ENCODE data around the gene TSC22D2. TPM values are rescaled to one million over a fixed set of nuclear protein-coding genes. Genes with fewer than 3 reads are reported as not detected.
"Not testable (repeated sequence)": the region's sequence is repeated elsewhere in the genome, so short reads cannot be mapped to it uniquely, and the experiment has no call there.

TSC22D2 gene
- polyA plus RNA-seq, 4 donors: 49.4 to 71.0 (median 61.2) TPM

DNA sequence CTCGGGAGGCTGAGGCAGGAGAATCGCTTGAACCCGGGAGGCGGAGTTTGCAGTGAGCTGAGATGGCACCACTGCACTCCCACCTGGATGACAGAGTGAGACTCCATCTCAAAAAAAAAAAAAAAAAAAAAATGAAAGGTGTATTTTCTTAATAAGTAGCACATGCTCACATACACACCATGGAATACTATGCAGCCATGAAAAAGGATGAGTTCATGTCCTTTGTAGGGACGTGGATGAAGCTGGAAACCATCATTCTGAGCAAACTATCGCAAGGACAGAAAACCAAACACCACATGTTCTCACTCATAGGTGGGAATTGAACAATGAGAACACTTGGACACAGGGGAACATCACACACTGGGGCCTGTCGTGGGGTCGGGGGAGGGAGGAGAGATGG lies 65.1 kb downstream of the TSC22D2 start:
- not testable (repeated sequence) for DNase-seq (ENCODE audit: low read depth in 4 of 4, low spot score in 3 of 4)

DNA sequence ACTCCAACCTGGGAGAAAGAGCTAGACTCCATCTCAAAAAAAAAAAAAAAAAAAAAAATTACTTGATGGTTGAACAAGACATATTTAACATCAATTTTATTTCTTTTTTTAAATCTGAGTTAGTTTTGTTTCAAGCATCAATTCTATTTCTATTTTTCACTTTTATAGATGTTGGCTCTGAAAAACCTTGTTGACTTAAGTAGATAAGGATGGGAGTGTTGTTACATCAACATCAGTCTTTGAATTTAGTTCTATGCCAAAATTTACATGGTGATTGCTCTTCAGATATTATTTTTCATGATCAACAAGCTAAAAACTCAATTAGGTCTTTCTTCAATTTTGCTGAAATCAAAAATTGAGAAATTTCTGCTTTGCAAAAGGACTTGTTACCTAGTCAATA lies 71.3 kb downstream of the TSC22D2 start:
- DNase-seq (ENCODE audit: low read depth in 4 of 4, low spot score in 3 of 4): no peak

DNA sequence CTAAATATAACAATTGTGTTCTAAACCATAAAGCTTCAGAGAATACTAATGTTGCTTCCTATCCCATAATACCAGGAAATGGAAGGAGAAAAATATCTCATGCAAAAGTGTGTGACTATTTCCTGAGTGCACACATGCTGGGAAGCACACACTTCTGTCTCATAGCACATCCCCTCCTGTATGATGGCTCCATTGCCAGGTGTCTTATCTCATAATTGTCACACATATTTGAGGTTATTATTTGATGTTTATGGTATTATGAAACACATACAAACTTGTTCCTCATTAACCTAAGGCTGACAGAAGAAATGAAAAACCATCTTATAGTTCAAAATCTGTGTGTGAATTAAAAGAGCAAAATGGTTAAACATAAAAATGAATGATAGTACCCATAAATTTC lies 72.8 kb downstream of the TSC22D2 start:
- DNase-seq (ENCODE audit: low read depth in 4 of 4, low spot score in 3 of 4): peak in 2 of 4 donors; percentile 9 to 20

DNA sequence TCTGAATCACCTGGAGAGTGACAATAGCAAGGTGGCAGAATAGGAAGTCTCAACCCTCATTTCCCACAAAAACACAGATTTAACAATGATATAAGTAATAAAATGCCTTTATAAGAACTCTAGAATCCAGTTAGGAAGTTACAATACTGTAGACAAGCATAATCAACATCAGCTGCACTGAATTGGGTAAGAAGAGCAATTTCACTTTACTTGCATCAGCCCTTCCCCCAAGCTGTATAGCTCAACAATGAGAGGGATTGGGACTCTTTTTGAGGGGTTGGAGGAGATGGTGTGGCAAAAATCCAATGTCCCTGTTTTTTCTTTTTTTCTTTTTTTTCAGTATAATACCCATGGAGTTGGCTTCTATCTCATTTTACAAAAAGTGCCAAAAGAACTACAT lies 75.1 kb downstream of the TSC22D2 start:
- no peak for DNase-seq (ENCODE audit: low read depth in 4 of 4, low spot score in 3 of 4)

DNA sequence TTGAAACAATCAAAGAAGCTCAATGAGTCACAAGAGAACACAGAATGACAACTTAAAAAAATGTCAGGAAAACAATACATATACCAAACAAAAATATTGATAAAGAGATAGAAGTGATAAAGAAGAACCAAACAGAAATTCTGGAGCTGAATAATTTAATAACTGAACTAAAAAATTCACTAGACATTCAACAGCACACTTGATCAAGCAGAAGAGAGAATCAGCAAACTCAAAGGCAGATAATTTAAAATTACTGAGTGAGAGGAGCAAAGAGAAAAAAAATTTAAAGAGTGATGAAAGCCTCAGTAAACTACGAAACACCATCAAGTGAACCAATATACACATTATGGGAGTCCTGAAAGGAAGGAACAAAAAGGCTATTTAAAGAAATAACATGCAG lies 76.3 kb downstream of the TSC22D2 start:
- DNase-seq (ENCODE audit: low read depth in 4 of 4, low spot score in 3 of 4): no peak

DNA sequence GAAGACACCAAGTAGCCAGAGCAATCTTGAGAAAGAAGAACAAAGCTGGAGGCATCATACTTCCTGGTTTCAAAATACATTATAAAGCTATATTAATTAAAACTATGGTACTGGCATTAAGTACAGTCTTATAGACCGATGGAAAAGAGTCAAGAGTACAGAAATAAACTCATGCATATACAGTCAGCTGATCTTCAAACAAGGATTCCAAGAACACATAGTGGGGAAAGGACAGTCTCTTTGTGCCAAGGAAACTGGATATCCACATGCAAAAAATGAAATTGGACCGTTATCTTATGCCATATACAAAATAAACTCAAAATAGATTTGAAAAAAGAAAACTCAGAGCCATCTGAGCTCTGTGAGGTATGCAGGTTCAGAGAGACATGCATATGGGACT lies 80.8 kb downstream of the TSC22D2 start:
- no peak for DNase-seq (ENCODE audit: low read depth in 4 of 4, low spot score in 3 of 4)

DNA sequence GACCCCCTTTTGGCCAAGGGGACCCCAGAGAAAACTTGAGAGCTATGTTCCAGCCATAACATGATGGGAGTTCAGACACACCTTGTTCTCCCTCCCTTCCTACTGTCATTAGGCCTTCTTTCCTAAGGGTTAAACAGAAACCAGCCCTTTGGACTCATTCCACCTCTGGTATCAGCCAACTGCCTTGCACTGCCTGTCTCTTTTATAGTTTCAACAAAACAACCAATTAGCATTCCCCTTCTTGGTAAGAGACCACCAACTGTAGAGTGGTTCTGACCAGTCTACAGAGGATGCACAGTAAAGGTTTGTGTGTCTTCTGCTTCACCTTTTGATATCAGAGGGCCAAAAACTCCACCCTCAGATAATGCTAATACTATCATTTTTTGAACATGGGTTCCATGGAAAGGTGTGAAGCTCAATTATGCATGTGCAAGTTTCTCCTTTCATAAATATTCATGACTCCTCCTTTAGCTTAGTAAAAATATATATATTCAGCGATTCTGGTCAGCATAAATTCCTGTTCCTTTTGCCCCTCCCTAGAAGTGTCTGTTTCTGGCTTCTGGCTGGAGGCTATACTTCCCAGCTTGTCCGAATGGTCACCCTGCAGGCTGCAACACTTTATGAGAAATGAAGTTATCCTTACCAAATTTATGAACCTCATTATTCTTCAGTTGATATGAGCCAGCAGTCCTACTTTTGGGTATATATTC lies 82.3 kb downstream of the TSC22D2 start:
- DNase-seq (ENCODE audit: low read depth in 4 of 4, low spot score in 3 of 4): no peak

DNA sequence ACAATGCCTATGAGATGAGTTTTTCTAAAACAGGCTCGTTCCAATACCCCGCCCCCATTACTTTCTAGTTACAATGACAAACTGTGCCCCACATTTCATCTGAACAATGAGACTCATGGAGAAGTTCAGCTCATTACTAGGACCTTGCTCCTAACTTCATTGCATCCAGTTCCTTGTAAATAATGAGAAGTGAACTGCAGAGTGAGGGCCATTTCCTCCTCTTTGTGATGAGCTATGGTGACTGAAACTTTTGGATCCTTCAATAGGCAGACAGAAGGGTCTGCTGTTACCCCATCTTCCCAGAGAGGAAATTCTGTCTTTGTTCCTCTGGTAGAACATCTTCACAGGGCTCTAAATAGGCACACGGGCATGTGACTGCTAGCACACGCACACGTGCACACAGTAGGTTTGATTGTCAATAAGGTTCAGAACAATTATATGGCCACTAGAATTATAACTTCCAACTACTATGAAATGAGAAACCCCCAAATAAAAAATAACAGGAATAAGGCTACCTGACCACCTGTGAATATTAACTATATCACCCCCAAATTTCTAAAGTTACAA lies 86.4 kb downstream of the TSC22D2 start:
- DNase-seq (ENCODE audit: low read depth in 4 of 4, low spot score in 3 of 4): no peak

DNA sequence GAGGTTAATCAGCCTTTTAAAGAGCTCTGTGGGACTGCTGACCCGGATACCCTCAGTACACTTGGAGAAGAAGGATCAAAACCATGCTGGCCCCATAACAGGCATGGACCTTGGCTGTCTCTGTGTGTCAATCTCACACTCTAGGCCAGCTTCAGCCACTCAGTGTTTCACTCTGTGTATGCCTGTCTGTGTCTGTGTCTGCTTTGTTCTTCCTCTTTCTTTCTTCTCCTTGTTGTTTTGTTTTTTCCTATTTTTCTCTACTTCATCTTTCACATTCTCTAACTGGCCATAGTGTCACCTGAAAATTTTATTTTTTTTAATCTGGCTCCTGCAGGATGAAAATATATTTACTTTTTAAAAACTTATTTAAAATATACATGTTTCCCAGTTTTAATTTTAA lies 87.1 kb downstream of the TSC22D2 start:
- no peak for DNase-seq (ENCODE audit: low read depth in 4 of 4, low spot score in 3 of 4)

DNA sequence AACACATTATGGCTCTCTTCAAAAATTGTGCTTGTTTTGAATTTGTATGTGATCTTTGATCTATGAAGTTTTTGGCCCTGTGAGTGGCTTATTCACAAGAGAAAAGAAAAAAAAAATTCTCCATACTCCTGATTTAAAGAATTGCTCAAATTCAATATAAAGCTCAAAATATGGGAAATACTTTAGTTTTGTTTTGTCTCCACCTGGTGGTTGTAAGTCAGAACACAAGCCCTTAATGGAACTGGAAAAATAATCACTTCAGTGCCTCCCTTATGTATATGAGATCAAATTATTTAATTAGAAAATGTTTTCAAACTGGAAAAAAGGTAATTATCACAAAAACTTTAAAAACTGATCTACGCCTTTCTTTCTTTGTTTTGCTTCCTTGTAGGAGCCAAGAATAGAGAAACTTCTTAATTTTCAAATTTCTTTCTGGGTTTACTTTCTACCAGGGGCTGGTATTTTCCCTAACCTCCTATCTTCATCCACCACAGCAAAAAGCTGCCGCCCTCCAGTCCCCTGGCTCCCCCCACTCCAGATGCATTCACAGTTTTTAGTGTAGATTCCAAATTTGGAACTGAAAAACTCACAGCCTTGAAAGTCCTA lies 87.6 kb downstream of the TSC22D2 start:
- peak in 2 of 4 donors; percentile 20 to 33 for DNase-seq (ENCODE audit: low read depth in 4 of 4, low spot score in 3 of 4)

DNA sequence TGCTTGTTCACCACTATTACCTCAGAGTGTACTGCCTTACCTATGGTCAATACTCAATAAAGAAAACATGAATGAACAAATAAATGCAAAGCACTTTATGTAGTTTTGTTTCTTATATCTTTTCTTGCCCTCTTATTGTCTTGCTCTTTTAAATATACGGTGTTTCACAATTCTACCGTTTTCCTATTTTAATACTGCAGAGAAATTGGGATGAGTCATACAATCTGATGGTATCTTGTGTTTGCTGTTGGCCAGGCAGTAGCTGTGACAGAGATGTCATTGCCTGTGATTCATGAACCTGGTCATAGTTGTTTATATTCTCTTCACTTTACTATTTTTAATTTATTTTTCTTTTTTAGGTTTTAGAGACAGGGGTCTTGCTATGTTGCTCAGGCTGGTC lies 89.9 kb downstream of the TSC22D2 start:
- no peak for DNase-seq (ENCODE audit: low read depth in 4 of 4, low spot score in 3 of 4)

DNA sequence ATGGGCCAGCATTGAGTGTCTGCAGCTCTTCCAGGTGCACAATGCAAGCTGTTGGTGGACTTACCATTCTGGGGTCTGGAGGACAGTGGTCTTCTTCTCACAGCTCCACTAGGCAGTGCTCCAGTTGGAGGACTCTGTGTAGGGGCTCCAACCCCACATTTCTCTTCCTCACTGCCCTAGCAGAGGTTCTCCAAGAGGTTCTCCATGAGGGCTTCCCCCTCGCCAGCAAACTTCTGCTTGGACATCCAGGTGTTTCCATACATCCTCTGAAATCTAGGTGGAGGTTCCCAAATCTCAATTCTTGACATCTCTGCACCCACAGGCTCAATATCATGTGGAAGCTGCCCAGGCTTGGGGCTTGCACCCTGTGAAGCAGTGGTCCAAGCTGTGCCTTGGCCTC lies 92.9 kb downstream of the TSC22D2 start:
- DNase-seq (ENCODE audit: low read depth in 4 of 4, low spot score in 3 of 4): not testable (repeated sequence)

DNA sequence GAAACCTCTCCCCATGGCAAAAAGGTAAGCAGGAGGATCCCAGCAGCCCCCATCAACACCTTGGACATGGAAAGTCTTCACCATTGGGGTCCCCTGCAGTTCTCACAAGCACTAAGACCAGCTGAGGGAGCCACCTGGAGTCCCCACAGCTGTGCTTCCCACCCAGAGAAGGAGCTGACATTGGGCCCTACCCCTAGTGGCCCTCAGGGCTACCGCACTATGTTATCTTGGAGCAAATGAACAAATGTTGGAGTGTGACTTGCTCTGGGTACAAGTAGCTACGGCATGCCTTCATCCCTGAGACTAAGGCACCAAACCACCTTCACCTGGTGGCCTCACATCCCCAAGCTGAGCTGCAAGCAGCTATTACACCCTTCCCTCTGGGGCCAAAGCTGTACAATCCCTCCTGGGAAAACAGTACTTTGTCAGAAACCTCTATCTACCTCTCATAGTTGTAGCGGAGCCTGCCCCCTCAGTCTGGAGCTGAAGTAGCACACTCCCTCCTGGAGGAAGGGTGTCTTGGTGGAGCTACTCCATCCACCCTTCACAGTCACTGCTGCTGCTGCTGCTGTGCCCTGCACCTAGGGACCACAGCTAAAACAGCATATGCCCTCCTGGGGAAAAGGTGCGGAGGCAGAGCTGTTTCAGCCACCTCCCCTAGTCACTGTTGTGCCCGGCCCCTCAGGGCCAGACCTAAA lies 95.5 kb downstream of the TSC22D2 start:
- no peak for DNase-seq (ENCODE audit: low read depth in 4 of 4, low spot score in 3 of 4)

DNA sequence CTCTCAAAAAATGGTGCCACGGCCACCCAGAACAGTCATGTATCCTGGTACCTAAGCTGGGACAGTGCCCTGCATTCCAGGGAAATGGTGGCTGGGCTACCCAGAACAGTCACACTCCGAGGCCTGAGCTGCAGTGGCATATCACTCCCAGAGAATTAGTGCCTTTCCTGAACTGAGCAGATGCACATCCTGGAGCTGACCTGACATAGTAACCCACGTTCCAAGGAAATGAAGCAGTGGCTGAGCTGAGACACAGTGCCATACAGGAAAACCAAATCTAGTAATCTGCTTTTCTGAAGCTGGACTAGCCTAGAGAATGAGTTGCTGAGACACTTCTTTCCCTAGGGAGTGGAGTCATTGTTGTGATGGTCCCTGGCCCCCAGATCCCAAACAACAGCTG lies 96.4 kb downstream of the TSC22D2 start:
- DNase-seq (ENCODE audit: low read depth in 4 of 4, low spot score in 3 of 4): no peak

DNA sequence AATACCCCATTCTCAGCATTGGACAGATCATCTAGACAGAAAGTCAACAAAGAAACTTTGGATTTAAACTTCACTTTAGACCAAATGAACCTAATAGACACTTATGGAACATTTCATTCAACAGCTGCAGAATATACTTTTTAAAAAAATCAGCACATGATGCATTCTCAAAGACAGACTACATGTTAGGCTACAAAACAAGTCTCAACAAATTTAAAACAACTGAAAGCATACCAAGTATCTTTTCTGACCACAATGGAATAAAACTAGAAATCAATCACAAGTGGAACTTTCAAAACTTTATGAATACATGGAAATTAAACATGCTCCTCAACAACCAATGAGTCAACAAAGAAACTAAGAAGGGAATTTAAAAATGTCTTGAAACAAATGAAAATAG lies 100.3 kb downstream of the TSC22D2 start:
- DNase-seq (ENCODE audit: low read depth in 4 of 4, low spot score in 3 of 4): no peak

DNA sequence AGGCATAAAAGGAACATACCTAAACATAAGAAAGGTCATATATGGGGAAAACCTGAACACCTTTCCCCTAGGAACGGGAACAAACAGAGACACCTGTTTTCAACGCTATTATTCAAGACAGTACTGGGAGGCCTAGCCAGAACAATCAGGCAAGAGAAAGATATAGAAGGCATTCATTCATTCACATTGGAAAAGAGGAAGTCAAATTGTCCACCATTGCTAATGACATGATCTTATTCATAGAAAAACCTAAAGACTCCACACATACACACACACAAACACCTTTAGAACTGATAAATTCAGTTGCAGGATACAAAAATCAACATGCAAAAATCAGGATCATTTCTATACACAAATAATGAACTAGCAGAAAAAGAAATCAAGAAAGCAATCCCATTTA lies 101.7 kb downstream of the TSC22D2 start:
- DNase-seq (ENCODE audit: low read depth in 4 of 4, low spot score in 3 of 4): no peak

DNA sequence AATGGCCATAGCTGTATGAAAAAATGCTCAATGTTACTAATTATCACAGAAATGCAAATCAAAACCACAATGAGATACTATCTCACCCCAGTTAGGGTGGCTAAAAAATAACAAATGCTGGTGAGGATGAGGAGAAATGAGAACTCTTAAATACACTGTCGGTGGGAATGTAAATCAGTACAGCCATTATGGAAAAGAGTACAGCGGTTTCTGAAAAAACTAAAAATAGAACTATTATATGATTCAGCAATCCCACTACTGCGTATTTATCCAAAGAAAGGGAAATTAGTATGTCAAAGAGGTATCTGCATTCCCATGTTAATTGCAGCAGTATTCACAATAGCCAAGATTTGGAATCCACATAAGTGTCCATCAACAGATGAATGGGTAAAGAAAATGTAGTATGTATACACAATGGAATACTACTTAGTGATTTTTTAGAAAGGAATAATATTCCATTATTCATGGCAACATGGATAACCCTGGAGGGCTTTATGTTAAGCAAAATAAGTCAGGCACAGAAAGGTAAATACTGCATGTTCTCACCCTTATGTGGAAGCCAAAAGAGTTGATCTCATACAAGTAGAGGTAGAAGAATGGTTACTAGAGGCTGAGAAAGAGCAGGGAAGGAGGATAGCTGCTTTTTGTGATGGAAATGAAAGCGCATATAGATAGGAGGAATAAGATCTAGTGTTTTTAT lies 103.2 kb downstream of the TSC22D2 start:
- DNase-seq (ENCODE audit: low read depth in 4 of 4, low spot score in 3 of 4): no peak

DNA sequence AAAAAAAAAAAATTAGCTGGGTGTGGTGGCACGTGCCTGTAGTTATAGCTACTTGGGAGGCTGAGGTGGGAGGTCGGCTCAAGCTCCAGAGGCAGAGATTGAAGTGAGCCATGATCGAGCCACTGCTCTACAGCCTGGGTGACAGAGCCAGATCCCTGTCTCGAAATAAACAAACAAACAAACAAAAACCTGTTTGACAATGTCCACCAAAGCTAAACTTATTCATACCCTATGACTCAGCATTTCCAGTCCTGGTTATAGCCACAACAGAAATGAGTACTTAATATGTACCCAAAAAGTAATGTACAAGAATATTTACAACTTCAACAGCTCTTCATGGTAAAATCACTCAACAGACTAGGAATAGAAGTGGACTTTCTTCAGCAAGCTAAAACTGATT lies 107.1 kb downstream of the TSC22D2 start:
- DNase-seq (ENCODE audit: low read depth in 4 of 4, low spot score in 3 of 4): no peak

Data from left renal pelvis (tissue), 4 donors.